Natural killer cell (primary cell): Measurements from ENCODE around the gene FANCG. TPM values are rescaled to one million over a fixed set of nuclear protein-coding genes. Genes with fewer than 3 reads are reported as not detected.
A peak's percentile ranks its signal among the peaks of the same experiment; 100 is the strongest.

ENCODE experiments used
- ATAC-seq, 3 donors: fragments of 150-1000 bp in 2 of 3; fragments of 200-7000 bp in 1 of 3; cut with Tn5 transposase; 1 replicate in 1 of 3; 2 replicates in 2 of 3; pipeline ENCODE4 v1.10.0; 2021; ENCODE audit warnings: mild to moderate bottlenecking in 2 of 3, moderate library complexity in 2 of 3
- DNase-seq, 2 donors: peaks; one replicate each; pipeline versions ENCODE4 v3.0.0 to v3.0.0-alpha.2; 2013 to 2021; ENCODE audit warnings: mixed read lengths in 1 of 2
- H3K27ac ChIP-seq: one replicate; pipeline ENCODE4 v1.5.1; 2013; ENCODE audit warnings: mild to moderate bottlenecking, low read length
- H3K27me3 ChIP-seq: one replicate; pipeline ENCODE4 v1.6.1; 2013; ENCODE audit warnings: low read length; ENCODE audit not compliant: control insufficient read depth, insufficient read depth
- H3K36me3 ChIP-seq: one replicate; pipeline ENCODE4 v1.6.1; 2013; ENCODE audit warnings: low read length; ENCODE audit not compliant: control insufficient read depth, insufficient read depth
- H3K4me1 ChIP-seq: one replicate; pipeline ENCODE4 v1.6.1; 2013; ENCODE audit warnings: low read length; ENCODE audit not compliant: control insufficient read depth, insufficient read depth
- H3K4me3 ChIP-seq: one replicate; pipeline ENCODE4 v1.5.1; 2013; ENCODE audit warnings: low read length
- H3K9me3 ChIP-seq: one replicate; pipeline ENCODE4 v1.6.1; 2013; ENCODE audit warnings: low read length; ENCODE audit not compliant: control insufficient read depth, insufficient read depth
- H3K27ac Mint-ChIP-seq, 2 donors: one replicate each; pipeline ENCODE4 v1.8.0; 2022; ENCODE audit warnings: mild to moderate bottlenecking in 2 of 2, mixed read lengths in 2 of 2, moderate library complexity in 1 of 2
- H3K27me3 Mint-ChIP-seq, 2 donors: one replicate each; pipeline ENCODE4 v1.8.0; 2022; ENCODE audit warnings: low read depth in 2 of 2, mixed read lengths in 2 of 2
- H3K36me3 Mint-ChIP-seq: one replicate; pipeline ENCODE4 v1.8.0; 2022; ENCODE audit warnings: mixed read lengths
- H3K4me1 Mint-ChIP-seq, 2 donors: one replicate each; pipeline ENCODE4 v1.8.0; 2022; ENCODE audit warnings: mixed read lengths in 2 of 2
- H3K4me3 Mint-ChIP-seq: one replicate; pipeline ENCODE4 v1.8.0; 2022; ENCODE audit warnings: mild to moderate bottlenecking, moderate library complexity, mixed read lengths
- H3K9me3 Mint-ChIP-seq, 2 donors: one replicate each; pipeline ENCODE4 v1.8.0; 2022; ENCODE audit warnings: mixed read lengths in 2 of 2
- WGBS: methylation state at CpG from one replicate; pipeline ENCODE4 v1.1.7; 2013; ENCODE audit warnings: missing lambda C conversion rate; ENCODE audit not compliant: insufficient coverage; 5-methylcytosine and 5-hydroxymethylcytosine counted together
- intact Hi-C: fragments of 100-400 bp; cut with micrococcal nuclease; formaldehyde crosslinking; loops from one replicate; pipeline ENCODE4 v1.14.2; 2022
- total RNA-seq, 4 donors: library from RNA; stranded (reverse); fragments of 120-200 nt in 1 of 4; gene quantifications; one replicate each; pipeline versions ENCODE4 v1.2.3 to v1.2.4, GENCODE V29; 2013 to 2022
- TF ChIP-seq, protein P1 (sequence below): fragments of 200-600 bp; IDR thresholded peaks from one replicate; pipeline ENCODE4 v1.8.0; 2022; ENCODE audit warnings: antibody characterized with exemption

Gene FANCG
- total RNA-seq, 3 donors from 2014 or later (not counting 1 experiment from before 2014, with no cell fraction given): 33.9 to 38.9 (median 35.7) TPM

DNA sequence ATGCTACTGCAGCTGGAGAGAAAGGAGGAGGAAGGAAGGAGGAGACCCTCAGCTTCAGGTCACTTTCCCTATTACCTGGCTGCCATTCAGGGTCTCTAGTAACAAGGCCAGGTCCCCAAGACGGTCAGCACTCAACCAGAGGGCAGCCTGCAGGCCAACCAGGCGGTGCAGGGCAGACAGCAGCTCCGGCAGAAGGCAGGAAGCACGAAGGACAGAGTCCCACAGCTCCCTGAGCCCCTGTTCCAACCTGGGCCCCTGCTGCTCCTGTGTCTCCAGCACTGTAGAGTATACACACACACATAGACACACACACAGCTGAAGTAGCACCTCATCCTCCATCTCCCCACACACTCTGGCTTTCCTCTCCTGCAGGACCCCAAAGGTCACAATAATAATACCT lies 1.7 kb downstream of the FANCG start:
- Histone ChIP-seq H3K27me3 (no peaks in the 10 kb centered on the region), H3K36me3 (peaks cover 6% of the 10 kb centered on the region), H3K27ac (no peak overlapping the region), H3K4me3 (no peak overlapping the region), H3K9me3 (no peaks in the 10 kb centered on the region), H3K4me1 (peaks cover 21% of the 10 kb centered on the region)
- Mint-ChIP-seq H3K27ac (peak overlapping the region in 1 of 2 donors; percentile 21), H3K27me3 (no peaks in the 10 kb centered on the region), H3K4me1 (peaks cover 24 to 25% of the 10 kb centered on the region in 2 donors), H3K4me3 (peak overlapping the region; percentile 96), H3K36me3 (no peaks in the 10 kb centered on the region), H3K9me3 (no peaks in the 10 kb centered on the region)
- DNase-seq (no peak), ATAC-seq (no peak)
- intact Hi-C loops: no loop called here
- TF ChIP-seq, protein P1, sequence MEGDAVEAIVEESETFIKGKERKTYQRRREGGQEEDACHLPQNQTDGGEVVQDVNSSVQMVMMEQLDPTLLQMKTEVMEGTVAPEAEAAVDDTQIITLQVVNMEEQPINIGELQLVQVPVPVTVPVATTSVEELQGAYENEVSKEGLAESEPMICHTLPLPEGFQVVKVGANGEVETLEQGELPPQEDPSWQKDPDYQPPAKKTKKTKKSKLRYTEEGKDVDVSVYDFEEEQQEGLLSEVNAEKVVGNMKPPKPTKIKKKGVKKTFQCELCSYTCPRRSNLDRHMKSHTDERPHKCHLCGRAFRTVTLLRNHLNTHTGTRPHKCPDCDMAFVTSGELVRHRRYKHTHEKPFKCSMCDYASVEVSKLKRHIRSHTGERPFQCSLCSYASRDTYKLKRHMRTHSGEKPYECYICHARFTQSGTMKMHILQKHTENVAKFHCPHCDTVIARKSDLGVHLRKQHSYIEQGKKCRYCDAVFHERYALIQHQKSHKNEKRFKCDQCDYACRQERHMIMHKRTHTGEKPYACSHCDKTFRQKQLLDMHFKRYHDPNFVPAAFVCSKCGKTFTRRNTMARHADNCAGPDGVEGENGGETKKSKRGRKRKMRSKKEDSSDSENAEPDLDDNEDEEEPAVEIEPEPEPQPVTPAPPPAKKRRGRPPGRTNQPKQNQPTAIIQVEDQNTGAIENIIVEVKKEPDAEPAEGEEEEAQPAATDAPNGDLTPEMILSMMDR: no peak
- WGBS: 88% methylated on average over 4 of the region's 4 CpGs

DNA sequence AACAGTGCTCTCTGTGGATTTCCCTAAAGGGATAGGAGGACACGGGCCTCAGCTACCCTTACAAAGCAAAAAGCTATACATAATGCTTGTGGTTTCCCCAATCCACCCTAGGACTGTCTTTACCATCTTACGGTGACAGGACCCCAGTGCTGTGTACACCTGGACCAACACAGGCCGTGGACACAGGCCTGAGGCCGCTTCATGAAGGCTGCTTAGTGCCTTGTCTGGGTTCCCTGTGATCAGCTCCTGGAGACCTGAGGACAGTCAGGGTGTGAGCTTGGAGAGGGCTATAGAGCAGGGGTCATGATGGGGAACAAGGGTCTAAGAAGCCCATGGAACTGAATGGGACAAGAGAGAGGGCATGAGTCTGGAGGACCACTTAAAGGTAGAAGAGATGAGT lies 2.9 kb downstream of the FANCG start:
- Mint-ChIP-seq H3K27me3 (no peaks in the 10 kb centered on the region), H3K27ac (no peak overlapping the region), H3K4me1 (peaks cover 28 to 32% of the 10 kb centered on the region in 2 donors), H3K4me3 (no peak overlapping the region), H3K9me3 (no peaks in the 10 kb centered on the region), H3K36me3 (no peaks in the 10 kb centered on the region)
- no peak for ATAC-seq
- Histone ChIP-seq H3K36me3 (peaks cover 6% of the 10 kb centered on the region), H3K27me3 (no peaks in the 10 kb centered on the region), H3K9me3 (no peaks in the 10 kb centered on the region), H3K4me3 (no peak overlapping the region), H3K27ac (no peak overlapping the region), H3K4me1 (peaks cover 26% of the 10 kb centered on the region)
- TF ChIP-seq, protein P1: no peak
- WGBS: 91% methylated on average over 4 of the region's 4 CpGs
- DNase-seq: no peak
- intact Hi-C loops: no loop called here

DNA sequence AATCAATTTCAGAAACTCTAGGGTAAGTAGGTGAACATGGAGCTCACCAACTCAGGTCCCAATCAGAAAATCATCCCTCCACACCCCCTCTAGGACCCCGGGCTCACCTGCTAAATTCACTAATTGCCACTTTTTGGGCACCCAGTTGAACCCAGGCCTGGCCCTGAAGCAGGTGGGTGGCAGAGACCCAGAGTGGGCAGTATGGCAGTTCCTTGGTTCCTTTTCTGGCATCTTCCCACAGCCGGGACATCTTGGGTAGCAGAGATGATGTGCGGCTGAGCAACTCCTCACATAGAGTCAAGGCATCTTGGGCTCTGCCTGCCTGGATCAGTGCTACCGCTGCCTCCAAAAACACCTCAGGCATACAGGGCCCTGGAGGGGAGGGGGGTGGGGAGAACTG lies 4.4 kb downstream of the FANCG start:
- Histone ChIP-seq H3K4me1 (peaks cover 35% of the 10 kb centered on the region), H3K27me3 (no peaks in the 10 kb centered on the region), H3K36me3 (peaks cover 6% of the 10 kb centered on the region), H3K27ac (no peak overlapping the region), H3K9me3 (no peaks in the 10 kb centered on the region), H3K4me3 (no peak overlapping the region)
- Mint-ChIP-seq H3K4me3 (no peak overlapping the region), H3K27me3 (no peaks in the 10 kb centered on the region), H3K4me1 (peaks cover 41 to 44% of the 10 kb centered on the region in 2 donors), H3K36me3 (no peaks in the 10 kb centered on the region), H3K9me3 (no peaks in the 10 kb centered on the region), H3K27ac (no peak overlapping the region)
- ATAC-seq (no peak), DNase-seq (no peak)
- 100% methylated on average over 3 of the region's 4 CpGs for WGBS
- TF ChIP-seq, protein P1: no peak
- intact Hi-C loops: no loop called here

DNA sequence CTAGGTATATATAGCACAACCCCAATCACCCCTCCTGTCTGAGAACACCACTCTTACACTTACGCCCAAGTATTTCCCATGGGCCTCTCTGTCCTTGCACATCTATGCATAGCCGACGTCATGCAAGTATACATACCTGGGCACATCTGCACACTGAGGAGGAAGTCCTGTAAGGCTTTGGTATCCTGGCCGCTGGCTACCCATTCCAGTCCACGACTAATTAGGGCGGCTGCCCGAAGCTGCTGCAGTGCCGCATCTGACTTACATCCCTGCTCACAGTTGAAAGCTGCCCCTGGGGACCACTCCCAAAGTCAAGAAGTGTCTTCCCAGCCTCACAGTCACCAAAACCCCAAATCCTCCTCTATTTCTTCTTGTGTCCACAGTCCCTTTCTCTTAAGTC lies 5.0 kb downstream of the FANCG start:
- Mint-ChIP-seq H3K27ac (peak overlapping the region; percentile 11 to 57), H3K4me3 (no peak overlapping the region), H3K36me3 (no peaks in the 10 kb centered on the region), H3K27me3 (no peaks in the 10 kb centered on the region), H3K9me3 (no peaks in the 10 kb centered on the region), H3K4me1 (peaks cover 41 to 44% of the 10 kb centered on the region in 2 donors)
- no peak overlapping the region for H3K27ac ChIP-seq
- H3K4me3 ChIP-seq: no peak overlapping the region
- WGBS: 97% methylated on average over 8 of the region's 8 CpGs
- no peak for DNase-seq
- H3K27me3 ChIP-seq: no peaks in the 10 kb centered on the region
- no peaks in the 10 kb centered on the region for H3K9me3 ChIP-seq
- intact Hi-C loops: no loop called here
- TF ChIP-seq, protein P1: no peak
- H3K4me1 ChIP-seq: peaks cover 36% of the 10 kb centered on the region
- no peak for ATAC-seq
- H3K36me3 ChIP-seq: peaks cover 6% of the 10 kb centered on the region
